WTC11 (cell line): ENCODE measurements around the gene PSG4.
A peak's percentile ranks its signal among the peaks of the same experiment; 100 is the strongest.
"Not testable (repeated sequence)": the region's sequence is repeated elsewhere in the genome, so short reads cannot be mapped to it uniquely, and the experiment has no call there.

Source experiments
- MYBL2 ChIP-seq: sonication (generic); formaldehyde crosslinking; IDR thresholded peaks from 2 replicates; pipeline ENCODE4 v1.8.1; 2023; ENCODE audit warnings: mild to moderate bottlenecking, moderate library complexity, missing genetic modification reagents
- ZBTB21 ChIP-seq: sonication (generic); formaldehyde crosslinking; IDR thresholded peaks from 2 replicates; pipeline ENCODE4 v1.8.1; 2023; ENCODE audit warnings: mild to moderate bottlenecking, missing genetic modification reagents, borderline replicate concordance
- TF ChIP-seq, protein P1 (sequence below): fragments of 200-600 bp; IDR thresholded peaks from 2 replicates; pipeline ENCODE4 v1.8.0; 2022; ENCODE audit warnings: antibody characterized with exemption

DNA sequence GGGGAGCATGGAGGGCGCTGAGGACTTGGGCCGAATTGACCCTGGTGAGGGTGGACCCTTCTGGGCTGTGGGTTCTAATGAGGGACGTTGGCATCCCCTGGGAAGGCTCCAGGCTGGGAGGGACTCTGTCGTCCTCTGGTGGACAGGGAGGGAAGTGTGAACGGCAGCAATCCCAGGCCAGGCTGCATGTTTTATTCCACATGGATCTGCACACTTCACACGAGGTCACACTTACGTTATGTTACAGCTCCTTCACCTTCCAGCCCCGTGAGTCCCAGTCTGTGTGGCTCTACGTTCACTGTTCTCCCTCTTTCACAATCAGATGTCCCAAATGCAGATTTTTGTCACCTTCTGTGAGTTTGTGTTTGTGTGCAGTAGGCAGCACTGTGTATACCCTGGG lies 17.3 kb downstream of the PSG4 start:
- not testable (repeated sequence) for TF ChIP-seq ZBTB21 (CRISPR knock-in tag); MYBL2
- TF ChIP-seq, protein P1, sequence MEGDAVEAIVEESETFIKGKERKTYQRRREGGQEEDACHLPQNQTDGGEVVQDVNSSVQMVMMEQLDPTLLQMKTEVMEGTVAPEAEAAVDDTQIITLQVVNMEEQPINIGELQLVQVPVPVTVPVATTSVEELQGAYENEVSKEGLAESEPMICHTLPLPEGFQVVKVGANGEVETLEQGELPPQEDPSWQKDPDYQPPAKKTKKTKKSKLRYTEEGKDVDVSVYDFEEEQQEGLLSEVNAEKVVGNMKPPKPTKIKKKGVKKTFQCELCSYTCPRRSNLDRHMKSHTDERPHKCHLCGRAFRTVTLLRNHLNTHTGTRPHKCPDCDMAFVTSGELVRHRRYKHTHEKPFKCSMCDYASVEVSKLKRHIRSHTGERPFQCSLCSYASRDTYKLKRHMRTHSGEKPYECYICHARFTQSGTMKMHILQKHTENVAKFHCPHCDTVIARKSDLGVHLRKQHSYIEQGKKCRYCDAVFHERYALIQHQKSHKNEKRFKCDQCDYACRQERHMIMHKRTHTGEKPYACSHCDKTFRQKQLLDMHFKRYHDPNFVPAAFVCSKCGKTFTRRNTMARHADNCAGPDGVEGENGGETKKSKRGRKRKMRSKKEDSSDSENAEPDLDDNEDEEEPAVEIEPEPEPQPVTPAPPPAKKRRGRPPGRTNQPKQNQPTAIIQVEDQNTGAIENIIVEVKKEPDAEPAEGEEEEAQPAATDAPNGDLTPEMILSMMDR: peak; percentile 45
